ENCODE measurements around the gene LRRC36.

The LRRC36 gene

DNA sequence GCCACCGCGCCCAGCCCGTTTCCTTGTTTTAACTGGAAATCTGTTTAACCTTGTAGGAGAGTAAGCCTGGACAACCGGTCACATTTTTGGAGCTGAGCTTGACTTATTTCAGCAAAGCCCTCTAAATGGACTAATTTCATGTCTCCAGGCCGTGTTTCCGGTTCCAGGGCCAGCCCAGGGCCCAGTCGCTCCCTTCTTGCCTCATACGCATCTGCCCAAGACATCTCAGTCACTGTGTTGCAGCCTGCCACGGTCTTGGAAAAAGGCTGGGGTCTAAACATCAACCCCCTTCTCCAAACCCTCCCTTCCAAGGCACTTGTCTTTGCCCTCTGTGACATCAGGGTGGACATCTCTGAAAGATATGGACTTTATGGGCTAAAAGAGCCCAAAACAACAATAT lies 28.3 kb upstream of the LRRC36 start:
- Histone ChIP-seq H3K4me1 (ENCODE audit: insufficient read depth, poor library complexity, severe bottlenecking) (no peaks in the 10 kb centered on the region), H3K36me3 (ENCODE audit: low read depth) (no peaks in the 10 kb centered on the region), H3K4me3 (ENCODE audit: severe bottlenecking) (no peak overlapping the region), H3K27ac (ENCODE audit: poor library complexity, severe bottlenecking) (no peak overlapping the region), H3K9me3 (ENCODE audit: severe bottlenecking) (no peaks in the 10 kb centered on the region), H3K27me3 (ENCODE audit: insufficient read depth, poor library complexity, severe bottlenecking) (no peaks in the 10 kb centered on the region)
- TF ChIP-seq, protein P1, sequence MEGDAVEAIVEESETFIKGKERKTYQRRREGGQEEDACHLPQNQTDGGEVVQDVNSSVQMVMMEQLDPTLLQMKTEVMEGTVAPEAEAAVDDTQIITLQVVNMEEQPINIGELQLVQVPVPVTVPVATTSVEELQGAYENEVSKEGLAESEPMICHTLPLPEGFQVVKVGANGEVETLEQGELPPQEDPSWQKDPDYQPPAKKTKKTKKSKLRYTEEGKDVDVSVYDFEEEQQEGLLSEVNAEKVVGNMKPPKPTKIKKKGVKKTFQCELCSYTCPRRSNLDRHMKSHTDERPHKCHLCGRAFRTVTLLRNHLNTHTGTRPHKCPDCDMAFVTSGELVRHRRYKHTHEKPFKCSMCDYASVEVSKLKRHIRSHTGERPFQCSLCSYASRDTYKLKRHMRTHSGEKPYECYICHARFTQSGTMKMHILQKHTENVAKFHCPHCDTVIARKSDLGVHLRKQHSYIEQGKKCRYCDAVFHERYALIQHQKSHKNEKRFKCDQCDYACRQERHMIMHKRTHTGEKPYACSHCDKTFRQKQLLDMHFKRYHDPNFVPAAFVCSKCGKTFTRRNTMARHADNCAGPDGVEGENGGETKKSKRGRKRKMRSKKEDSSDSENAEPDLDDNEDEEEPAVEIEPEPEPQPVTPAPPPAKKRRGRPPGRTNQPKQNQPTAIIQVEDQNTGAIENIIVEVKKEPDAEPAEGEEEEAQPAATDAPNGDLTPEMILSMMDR (IDR thresholded peaks at IDR 0.05; ENCODE audit: poor library complexity, severe bottlenecking) = no peak
- ATAC-seq (ENCODE audit: low read depth) (no peak), DNase-seq (ENCODE audit: low spot score) (no peak)

DNA sequence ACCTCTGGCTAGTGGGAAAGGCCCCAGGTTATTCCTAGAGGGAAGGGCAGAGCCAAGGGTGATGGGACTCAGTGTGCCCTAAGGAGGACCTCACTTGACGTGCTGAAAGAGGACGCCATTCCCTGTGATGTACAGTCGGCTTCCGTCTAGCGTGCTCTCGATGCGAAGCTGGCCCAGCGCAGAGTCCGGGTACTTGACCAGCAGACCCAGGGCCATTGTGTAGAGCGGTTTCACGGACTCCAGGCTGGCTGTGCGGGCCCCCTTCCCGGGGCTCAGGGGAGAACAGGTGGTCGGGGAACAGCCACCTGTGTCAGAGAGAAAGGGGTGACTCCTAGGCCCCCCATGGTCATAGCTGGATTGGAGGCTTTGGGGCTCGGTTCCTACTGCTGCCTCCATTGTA lies 27.3 kb upstream of the LRRC36 start:
- ATAC-seq (ENCODE audit: low read depth) (no peak), DNase-seq (ENCODE audit: low spot score) (no peak)
- H3K9me3 ChIP-seq (ENCODE audit: severe bottlenecking) = no peaks in the 10 kb centered on the region
- no peak overlapping the region for H3K4me3 ChIP-seq (ENCODE audit: severe bottlenecking)
- H3K4me1 ChIP-seq (ENCODE audit: insufficient read depth, poor library complexity, severe bottlenecking) = no peaks in the 10 kb centered on the region
- no peaks in the 10 kb centered on the region for H3K36me3 ChIP-seq (ENCODE audit: low read depth)
- H3K27ac ChIP-seq (ENCODE audit: poor library complexity, severe bottlenecking) = no peak overlapping the region
- no peaks in the 10 kb centered on the region for H3K27me3 ChIP-seq (ENCODE audit: insufficient read depth, poor library complexity, severe bottlenecking)
- TF ChIP-seq, protein P1 (IDR thresholded peaks at IDR 0.05; ENCODE audit: poor library complexity, severe bottlenecking) = no peak

DNA sequence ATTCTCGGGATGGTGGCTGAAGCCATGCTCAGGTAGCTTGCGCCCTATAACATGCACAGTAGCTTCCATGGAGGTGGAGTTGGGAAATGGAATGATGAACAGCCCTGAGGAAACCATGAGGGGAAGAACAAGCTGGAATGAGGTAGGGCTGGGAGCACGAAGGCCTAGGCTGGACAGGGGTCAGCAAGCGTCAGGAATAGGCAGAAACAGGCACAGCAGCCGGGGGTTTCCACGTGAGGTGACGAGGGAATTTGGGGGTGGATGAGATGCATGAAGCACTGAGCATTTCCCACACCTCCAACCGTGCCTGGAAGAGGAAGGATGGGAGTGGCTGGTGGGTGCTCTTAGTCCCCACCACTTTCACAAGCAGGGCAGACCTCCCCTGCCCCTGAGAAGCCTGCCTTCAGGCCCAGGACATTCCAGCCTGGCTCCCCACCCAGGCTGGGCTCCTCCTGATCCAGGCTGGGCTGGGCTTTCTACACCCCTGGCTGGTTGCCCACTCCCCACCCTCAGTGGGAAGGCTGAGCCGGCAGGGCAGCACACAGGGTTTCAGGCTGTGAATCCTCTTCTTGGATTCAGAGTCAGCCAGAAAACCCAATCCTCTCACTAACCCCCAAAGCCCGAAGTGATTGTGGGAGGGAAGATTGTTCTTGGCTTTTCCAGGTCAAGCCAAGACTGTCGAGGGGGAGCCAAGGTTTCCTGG lies 25.4 kb upstream of the LRRC36 start:
- no peaks in the 10 kb centered on the region for H3K4me1 ChIP-seq (ENCODE audit: insufficient read depth, poor library complexity, severe bottlenecking)
- H3K36me3 ChIP-seq (ENCODE audit: low read depth) = no peaks in the 10 kb centered on the region
- ATAC-seq (ENCODE audit: low read depth) = no peak
- no peak overlapping the region for H3K27ac ChIP-seq (ENCODE audit: poor library complexity, severe bottlenecking)
- no peak for DNase-seq (ENCODE audit: low spot score)
- no peaks in the 10 kb centered on the region for H3K27me3 ChIP-seq (ENCODE audit: insufficient read depth, poor library complexity, severe bottlenecking)
- no peaks in the 10 kb centered on the region for H3K9me3 ChIP-seq (ENCODE audit: severe bottlenecking)
- TF ChIP-seq, protein P1 (IDR thresholded peaks at IDR 0.05; ENCODE audit: poor library complexity, severe bottlenecking) = no peak
- no peak overlapping the region for H3K4me3 ChIP-seq (ENCODE audit: severe bottlenecking)

- H3K27ac ChIP-seq (ENCODE audit: poor library complexity, severe bottlenecking) = no peak overlapping the region
- no peaks in the 10 kb centered on the region for H3K9me3 ChIP-seq (ENCODE audit: severe bottlenecking)
- no peaks in the 10 kb centered on the region for H3K4me1 ChIP-seq (ENCODE audit: insufficient read depth, poor library complexity, severe bottlenecking)
- TF ChIP-seq, protein P1 (IDR thresholded peaks at IDR 0.05; ENCODE audit: poor library complexity, severe bottlenecking) = no peak
- DNase-seq (ENCODE audit: low spot score) (no peak), ATAC-seq (ENCODE audit: low read depth) (no peak)
- H3K27me3 ChIP-seq (ENCODE audit: insufficient read depth, poor library complexity, severe bottlenecking) = no peaks in the 10 kb centered on the region
- H3K36me3 ChIP-seq (ENCODE audit: low read depth) = no peaks in the 10 kb centered on the region
- no peak overlapping the region for H3K4me3 ChIP-seq (ENCODE audit: severe bottlenecking)
Measured at GRCh38 chr16:67302076-67302475, 24.5 kb upstream of the LRRC36 start.

DNA sequence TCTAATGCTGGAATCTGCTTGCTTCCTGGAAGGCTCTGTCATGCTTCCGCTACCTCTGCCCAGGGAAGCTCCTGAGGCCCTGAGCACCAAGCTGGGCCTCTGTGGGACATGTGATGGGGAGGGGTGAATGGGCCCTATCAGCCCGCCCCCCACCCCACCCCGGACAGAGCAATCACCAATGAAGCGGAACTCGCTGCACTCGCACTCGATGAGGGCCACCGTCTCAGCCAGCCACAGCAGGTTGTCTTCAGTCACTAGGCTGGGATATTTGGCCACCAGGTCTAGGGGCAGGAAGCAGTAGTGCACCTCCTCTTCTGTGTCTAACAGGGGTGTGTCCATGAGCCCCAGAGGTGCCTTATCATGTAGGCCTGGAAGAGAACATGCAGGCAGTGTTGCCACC lies 23.6 kb upstream of the LRRC36 start:
- no peaks in the 10 kb centered on the region for H3K36me3 ChIP-seq (ENCODE audit: low read depth)
- DNase-seq (ENCODE audit: low spot score) (no peak), ATAC-seq (ENCODE audit: low read depth) (no peak)
- TF ChIP-seq, protein P1 (IDR thresholded peaks at IDR 0.05; ENCODE audit: poor library complexity, severe bottlenecking) = no peak
- no peaks in the 10 kb centered on the region for H3K9me3 ChIP-seq (ENCODE audit: severe bottlenecking)
- H3K27me3 ChIP-seq (ENCODE audit: insufficient read depth, poor library complexity, severe bottlenecking) = no peaks in the 10 kb centered on the region
- H3K4me1 ChIP-seq (ENCODE audit: insufficient read depth, poor library complexity, severe bottlenecking) = no peaks in the 10 kb centered on the region
- H3K4me3 ChIP-seq (ENCODE audit: severe bottlenecking) = no peak overlapping the region
- H3K27ac ChIP-seq (ENCODE audit: poor library complexity, severe bottlenecking) = no peak overlapping the region

Measured in RWPE2 (cell line).